Activated T-cell treated with anti-CD3 and anti-CD28 coated beads, Interleukin-2, amount 50 U/mL, for 1 hour (primary cell): Measurements from ENCODE around the gene TMC4.

Source experiments
- DNase-seq: peaks from one replicate; pipeline ENCODE4 v3.0.0-alpha.2; 2020

The TMC4 gene

GRCh38 chr19:54128796-54129616 is 44.0 kb downstream of the TMC4 start:
- DNase-seq: no peak

- no peak for DNase-seq
These were observed 44.6 kb downstream of the TMC4 start for GRCh38 chr19:54128441-54128725.

GRCh38 chr19:54127688-54128440 is 45.1 kb downstream of the TMC4 start:
- no peak for DNase-seq

- no peak for DNase-seq
These were observed 47.2 kb downstream of the TMC4 start for GRCh38 chr19:54125713-54126112.

GRCh38 chr19:54124393-54124792 is 48.6 kb downstream of the TMC4 start:
- DNase-seq: no peak

- DNase-seq: no peak
These were observed 49.3 kb downstream of the TMC4 start for GRCh38 chr19:54123682-54124081.

GRCh38 chr19:54121259-54121658 is 51.7 kb downstream of the TMC4 start:
- DNase-seq: no peak

GRCh38 chr19:54115109-54116063 is 57.6 kb downstream of the TMC4 start, which contains the start of the genes PRPF31 and TFPT:
Gene PRPF31, plus strand, starts transcription at chr19:54115754. Its CDS starts 2,525 bp downstream, at chr19:54118279.
Gene TFPT, minus strand, starts transcription at chr19:54115657. Its CDS starts 388 bp downstream, at chr19:54115269.
- peak; percentile 94 for DNase-seq

GRCh38 chr19:54114340-54115108 is 58.4 kb downstream of the TMC4 start:
- peak; percentile 40 for DNase-seq
